ENCODE results near the gene APOC3.

APOC3 gene

GRCh38 chr11:116874251-116874650 lies 44.5 kb downstream of the APOC3 start:
- Histone ChIP-seq H3K4me3 (no peak overlapping the region), H3K27me3 (no peaks in the 10 kb centered on the region), H3K9me3 (no peaks in the 10 kb centered on the region), H3K27ac (no peak overlapping the region), H3K36me3 (peaks cover 46 to 71% (median 63%) of the 10 kb centered on the region in 3 donors), H3K4me1 (no peaks in the 10 kb centered on the region)
- TF ChIP-seq, protein P1, sequence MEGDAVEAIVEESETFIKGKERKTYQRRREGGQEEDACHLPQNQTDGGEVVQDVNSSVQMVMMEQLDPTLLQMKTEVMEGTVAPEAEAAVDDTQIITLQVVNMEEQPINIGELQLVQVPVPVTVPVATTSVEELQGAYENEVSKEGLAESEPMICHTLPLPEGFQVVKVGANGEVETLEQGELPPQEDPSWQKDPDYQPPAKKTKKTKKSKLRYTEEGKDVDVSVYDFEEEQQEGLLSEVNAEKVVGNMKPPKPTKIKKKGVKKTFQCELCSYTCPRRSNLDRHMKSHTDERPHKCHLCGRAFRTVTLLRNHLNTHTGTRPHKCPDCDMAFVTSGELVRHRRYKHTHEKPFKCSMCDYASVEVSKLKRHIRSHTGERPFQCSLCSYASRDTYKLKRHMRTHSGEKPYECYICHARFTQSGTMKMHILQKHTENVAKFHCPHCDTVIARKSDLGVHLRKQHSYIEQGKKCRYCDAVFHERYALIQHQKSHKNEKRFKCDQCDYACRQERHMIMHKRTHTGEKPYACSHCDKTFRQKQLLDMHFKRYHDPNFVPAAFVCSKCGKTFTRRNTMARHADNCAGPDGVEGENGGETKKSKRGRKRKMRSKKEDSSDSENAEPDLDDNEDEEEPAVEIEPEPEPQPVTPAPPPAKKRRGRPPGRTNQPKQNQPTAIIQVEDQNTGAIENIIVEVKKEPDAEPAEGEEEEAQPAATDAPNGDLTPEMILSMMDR (IDR thresholded peaks at IDR 0.05): no peak
- intact Hi-C loops (cut with DNase I; ENCODE audit: low total_unique reads): loop anchor here (10.0 kb wide), 1 partner anchor 361 kb away; the partner anchor contains the start of genes PCSK7 and RNF214
- DNase-seq: no peak

GRCh38 chr11:116875194-116875593 lies 45.5 kb downstream of the APOC3 start:
- TF ChIP-seq, protein P1 (IDR thresholded peaks at IDR 0.05): no peak
- intact Hi-C loops (cut with DNase I; ENCODE audit: low total_unique reads): loop anchor here (10.0 kb wide), 1 partner anchor 360 kb away; the partner anchor contains the start of genes PCSK7 and RNF214
- DNase-seq: no peak
- peaks cover 39 to 61% (median 54%) of the 10 kb centered on the region in 3 donors for H3K36me3 ChIP-seq
- no peaks in the 10 kb centered on the region for H3K27me3 ChIP-seq
- no peaks in the 10 kb centered on the region for H3K9me3 ChIP-seq
- peaks cover 0 to 2% (median 0%) of the 10 kb centered on the region in 4 donors for H3K4me1 ChIP-seq
- no peak overlapping the region for H3K27ac ChIP-seq
- no peak overlapping the region for H3K4me3 ChIP-seq

- H3K27ac ChIP-seq: no peak overlapping the region
- H3K36me3 ChIP-seq: peaks cover 30 to 46% (median 43%) of the 10 kb centered on the region in 3 donors
- TF ChIP-seq, protein P1 (IDR thresholded peaks at IDR 0.05): no peak
- H3K4me1 ChIP-seq: peaks cover 0 to 3% (median 0%) of the 10 kb centered on the region in 4 donors
- H3K27me3 ChIP-seq: no peaks in the 10 kb centered on the region
- DNase-seq: no peak
- no peaks in the 10 kb centered on the region for H3K9me3 ChIP-seq
- intact Hi-C loops (cut with DNase I; ENCODE audit: low total_unique reads): loop anchor here (10.0 kb wide), 1 partner anchor 358 kb away; the partner anchor contains the start of genes PCSK7 and RNF214
- no peak overlapping the region for H3K4me3 ChIP-seq
Observed at GRCh38 chr11:116876656-116877055, 46.9 kb downstream of the APOC3 start.

DNA sequence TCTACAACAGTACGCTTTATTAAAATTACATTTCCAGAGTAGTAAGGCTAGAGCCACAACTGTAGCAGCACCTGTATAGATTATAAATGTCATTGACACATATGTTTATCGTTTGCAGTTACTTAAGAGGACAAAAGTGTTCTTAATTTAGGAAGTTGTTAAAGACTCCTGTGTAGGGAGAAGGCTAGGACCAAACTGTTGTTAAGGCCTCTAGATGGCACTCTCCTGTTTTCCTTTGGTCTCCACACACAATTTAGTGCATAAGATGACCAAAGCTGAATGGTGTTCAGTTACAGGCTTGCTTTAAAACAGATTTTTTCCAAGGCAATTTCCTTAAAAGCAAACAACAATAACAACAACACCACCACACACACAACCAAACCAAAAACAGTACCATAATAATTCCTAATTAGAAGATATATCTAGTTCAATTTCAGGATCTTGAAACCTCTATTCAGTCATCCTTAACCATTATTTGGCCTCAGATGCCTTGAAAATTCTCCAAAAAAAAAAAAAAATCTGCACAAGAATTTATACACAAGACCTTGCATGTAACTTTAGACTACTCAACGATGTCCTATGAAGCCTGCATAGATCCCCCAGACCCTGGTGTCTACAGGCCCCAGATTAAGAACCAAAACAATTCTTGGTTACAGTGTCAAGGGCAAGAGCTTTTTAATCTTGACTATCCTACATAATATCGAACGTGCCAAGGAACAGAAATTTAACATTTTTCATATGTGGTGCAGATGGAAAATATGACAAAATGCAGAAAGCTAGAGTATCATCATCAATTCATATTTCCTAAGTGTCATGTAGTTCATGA lies 50.3 kb downstream of the APOC3 start:
- TF ChIP-seq, protein P1 (IDR thresholded peaks at IDR 0.05): peak; percentile 60 to 70
- no peaks in the 10 kb centered on the region for H3K27me3 ChIP-seq
- H3K4me3 ChIP-seq: no peak overlapping the region
- no peaks in the 10 kb centered on the region for H3K9me3 ChIP-seq
- H3K27ac ChIP-seq: no peak overlapping the region
- intact Hi-C loops (cut with DNase I; ENCODE audit: low total_unique reads): loop anchor here (10.0 kb wide), 1 partner anchor 355 kb away; the partner anchor contains the start of genes PCSK7 and RNF214
- no peak for DNase-seq
- peaks cover 3 to 22% (median 10%) of the 10 kb centered on the region in 3 donors for H3K36me3 ChIP-seq
- H3K4me1 ChIP-seq: peaks cover 0 to 3% (median 0%) of the 10 kb centered on the region in 4 donors

GRCh38 chr11:116881143-116881542 lies 51.4 kb downstream of the APOC3 start:
- Histone ChIP-seq H3K27ac (no peak overlapping the region), H3K36me3 (peaks cover 0 to 11% (median 0%) of the 10 kb centered on the region in 3 donors), H3K9me3 (no peaks in the 10 kb centered on the region), H3K4me3 (no peak overlapping the region), H3K27me3 (no peaks in the 10 kb centered on the region), H3K4me1 (peaks cover 0 to 10% (median 1%) of the 10 kb centered on the region in 4 donors)
- TF ChIP-seq, protein P1 (IDR thresholded peaks at IDR 0.05): no peak
- intact Hi-C loops (cut with DNase I; ENCODE audit: low total_unique reads): no loop called here
- DNase-seq: no peak
